ENCODE data around the gene RNF212.

DNA sequence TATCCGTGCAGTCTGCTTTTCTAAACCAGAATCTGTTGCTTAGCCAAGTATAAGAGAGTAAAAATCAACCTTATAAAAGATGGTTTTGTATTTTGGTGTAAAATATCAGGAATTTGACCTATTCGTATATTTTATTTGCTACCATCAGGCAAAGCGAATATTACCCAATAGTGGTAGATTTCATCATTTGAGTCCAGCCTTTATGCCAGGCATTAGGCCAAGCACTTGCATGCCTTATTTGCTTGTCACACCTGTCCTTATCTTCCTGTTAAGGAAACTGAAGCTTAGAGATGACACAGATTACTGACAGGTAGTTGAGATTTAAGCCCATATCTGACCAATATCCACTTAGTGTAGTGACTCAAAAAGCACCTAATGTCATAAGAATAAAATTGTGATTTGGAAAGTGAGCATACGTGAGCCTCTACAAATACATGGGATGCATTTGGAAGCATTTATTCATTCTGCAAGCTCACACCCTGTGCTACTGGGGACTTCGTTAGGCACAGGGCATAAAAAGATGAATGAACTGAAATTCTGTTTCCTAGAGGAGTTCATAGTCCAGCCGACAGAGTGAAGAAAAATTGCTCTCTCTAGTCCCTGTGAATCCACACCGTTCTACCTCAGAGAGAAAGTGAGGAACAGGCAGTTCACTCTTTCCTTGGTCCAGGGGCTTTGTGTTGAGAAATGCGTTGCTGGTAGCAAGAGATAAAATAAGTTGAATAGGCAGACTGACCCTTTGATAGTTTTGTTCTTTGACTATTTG is 2.3 kb upstream of the RNF212 start:
- TF ChIP-seq, protein P1, sequence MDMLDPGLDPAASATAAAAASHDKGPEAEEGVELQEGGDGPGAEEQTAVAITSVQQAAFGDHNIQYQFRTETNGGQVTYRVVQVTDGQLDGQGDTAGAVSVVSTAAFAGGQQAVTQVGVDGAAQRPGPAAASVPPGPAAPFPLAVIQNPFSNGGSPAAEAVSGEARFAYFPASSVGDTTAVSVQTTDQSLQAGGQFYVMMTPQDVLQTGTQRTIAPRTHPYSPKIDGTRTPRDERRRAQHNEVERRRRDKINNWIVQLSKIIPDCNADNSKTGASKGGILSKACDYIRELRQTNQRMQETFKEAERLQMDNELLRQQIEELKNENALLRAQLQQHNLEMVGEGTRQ (IDR thresholded peaks at IDR 0.05; ENCODE audit: borderline replicate concordance, low read depth, low read length): no peak
- TF ChIP-seq POLR2A (IDR thresholded peaks at IDR 0.05; ENCODE audit: low read depth, low read length) (no peak), FOS (IDR thresholded peaks at IDR 0.05; ENCODE audit: borderline replicate concordance, extremely low read depth, insufficient read length) (no peak), HDAC6 (IDR thresholded peaks at IDR 0.05; ENCODE audit: unreplicated experiment) (no peak), TAF1 (IDR thresholded peaks at IDR 0.05; ENCODE audit: borderline replicate concordance, low read depth, low read length) (no peak)
- TF ChIP-seq, protein P2, sequence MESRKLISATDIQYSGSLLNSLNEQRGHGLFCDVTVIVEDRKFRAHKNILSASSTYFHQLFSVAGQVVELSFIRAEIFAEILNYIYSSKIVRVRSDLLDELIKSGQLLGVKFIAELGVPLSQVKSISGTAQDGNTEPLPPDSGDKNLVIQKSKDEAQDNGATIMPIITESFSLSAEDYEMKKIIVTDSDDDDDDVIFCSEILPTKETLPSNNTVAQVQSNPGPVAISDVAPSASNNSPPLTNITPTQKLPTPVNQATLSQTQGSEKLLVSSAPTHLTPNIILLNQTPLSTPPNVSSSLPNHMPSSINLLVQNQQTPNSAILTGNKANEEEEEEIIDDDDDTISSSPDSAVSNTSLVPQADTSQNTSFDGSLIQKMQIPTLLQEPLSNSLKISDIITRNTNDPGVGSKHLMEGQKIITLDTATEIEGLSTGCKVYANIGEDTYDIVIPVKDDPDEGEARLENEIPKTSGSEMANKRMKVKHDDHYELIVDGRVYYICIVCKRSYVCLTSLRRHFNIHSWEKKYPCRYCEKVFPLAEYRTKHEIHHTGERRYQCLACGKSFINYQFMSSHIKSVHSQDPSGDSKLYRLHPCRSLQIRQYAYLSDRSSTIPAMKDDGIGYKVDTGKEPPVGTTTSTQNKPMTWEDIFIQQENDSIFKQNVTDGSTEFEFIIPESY (IDR thresholded peaks at IDR 0.05): no peak
- TF ChIP-seq, protein P3, sequence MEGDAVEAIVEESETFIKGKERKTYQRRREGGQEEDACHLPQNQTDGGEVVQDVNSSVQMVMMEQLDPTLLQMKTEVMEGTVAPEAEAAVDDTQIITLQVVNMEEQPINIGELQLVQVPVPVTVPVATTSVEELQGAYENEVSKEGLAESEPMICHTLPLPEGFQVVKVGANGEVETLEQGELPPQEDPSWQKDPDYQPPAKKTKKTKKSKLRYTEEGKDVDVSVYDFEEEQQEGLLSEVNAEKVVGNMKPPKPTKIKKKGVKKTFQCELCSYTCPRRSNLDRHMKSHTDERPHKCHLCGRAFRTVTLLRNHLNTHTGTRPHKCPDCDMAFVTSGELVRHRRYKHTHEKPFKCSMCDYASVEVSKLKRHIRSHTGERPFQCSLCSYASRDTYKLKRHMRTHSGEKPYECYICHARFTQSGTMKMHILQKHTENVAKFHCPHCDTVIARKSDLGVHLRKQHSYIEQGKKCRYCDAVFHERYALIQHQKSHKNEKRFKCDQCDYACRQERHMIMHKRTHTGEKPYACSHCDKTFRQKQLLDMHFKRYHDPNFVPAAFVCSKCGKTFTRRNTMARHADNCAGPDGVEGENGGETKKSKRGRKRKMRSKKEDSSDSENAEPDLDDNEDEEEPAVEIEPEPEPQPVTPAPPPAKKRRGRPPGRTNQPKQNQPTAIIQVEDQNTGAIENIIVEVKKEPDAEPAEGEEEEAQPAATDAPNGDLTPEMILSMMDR (IDR thresholded peaks at IDR 0.05 in 2 of 3, conservative IDR thresholded peaks at IDR 0.05 in 1 of 3; ENCODE audit: control insufficient read depth in 2 of 3, extremely low read depth in 1 of 3, insufficient read depth in 1 of 3, low read depth in 3 of 3, low read length in 3 of 3): no peak

All from GM12878 (cell line).